Measurements from ENCODE around the gene CDH4.
"Not testable (repeated sequence)": the region's sequence is repeated elsewhere in the genome, so short reads cannot be mapped to it uniquely, and the experiment has no call there.

Gene CDH4

DNA sequence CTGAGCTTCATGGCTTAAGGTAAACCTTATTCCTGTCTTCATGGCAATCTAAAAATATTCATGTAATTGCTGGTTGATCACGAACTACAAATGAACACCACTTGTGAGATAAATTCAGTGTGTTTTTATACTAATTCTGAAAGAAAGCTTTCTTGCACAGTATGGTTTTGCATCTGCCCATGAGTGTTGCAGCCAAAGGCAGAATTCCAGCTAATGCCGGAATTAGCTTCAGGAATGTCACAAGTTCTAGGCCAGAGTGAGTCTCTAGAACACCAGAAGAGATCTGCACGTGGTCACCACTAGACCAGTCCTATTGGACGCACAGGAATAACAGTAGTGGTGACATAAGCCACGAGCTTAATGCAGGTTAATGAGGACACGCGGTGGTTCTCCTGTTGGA lies 223.7 kb downstream of the CDH4 start:
- no peak for DNase-seq

DNA sequence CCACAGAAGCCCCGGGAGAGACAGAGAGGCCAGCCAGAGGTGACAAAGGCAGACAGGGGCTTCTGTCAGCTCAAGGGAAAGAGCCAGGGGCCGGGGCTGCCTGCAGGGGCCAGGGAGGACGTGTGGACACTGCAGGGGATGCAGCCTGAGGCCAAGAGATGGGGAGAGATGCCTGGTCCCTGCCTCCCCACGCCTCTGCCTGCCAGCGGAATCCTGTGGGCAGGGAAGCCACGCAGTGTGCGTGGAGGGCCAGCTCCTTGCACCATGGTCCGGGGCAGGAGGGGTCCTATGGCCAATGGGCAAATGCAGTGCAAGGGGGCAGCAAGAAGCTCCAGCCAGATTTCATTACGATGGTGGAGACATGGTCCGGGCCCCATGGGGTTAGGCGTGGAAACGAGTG lies 224.9 kb downstream of the CDH4 start:
- no peak for DNase-seq

DNA sequence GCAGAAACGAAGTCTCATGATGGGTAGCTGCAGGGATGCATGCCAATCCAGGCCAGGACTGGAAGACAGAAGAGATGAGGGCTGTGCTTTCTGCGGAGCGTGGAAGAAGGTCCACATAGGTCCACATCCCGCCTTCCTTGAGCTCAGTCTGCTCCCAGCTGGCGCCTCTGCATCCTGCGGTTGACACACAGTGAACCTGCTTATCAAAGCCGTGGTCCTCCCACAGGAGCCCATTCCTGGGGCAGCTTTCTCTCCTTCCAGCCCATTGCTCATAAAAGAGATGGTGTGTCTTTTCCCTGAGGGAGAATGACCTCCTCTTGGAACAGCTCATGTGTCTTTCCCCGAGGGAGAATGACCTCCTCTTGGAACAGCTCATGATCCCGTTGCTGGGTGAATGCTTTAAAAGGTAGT lies 225.4 kb downstream of the CDH4 start:
- no peak for DNase-seq

DNA sequence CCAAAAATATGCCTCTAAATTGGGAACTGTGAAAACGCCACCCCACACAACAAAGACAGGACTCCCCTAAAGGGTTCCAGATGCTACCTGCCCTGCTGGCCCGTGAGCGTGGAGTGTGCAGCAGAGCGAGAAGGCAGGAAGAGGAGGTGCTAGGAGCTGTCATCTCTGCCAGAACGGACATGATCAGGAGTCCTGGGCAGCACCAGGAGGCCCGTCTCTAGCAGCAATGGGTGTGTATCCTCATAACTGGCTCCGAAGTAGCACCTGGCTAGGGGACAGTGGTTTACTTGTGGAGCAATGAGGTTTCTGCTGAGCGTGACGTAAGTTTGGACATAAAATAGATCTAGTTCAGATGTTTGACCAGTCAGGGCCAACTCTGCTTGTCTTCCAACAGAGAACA lies 226.0 kb downstream of the CDH4 start:
- no peak for DNase-seq

DNA sequence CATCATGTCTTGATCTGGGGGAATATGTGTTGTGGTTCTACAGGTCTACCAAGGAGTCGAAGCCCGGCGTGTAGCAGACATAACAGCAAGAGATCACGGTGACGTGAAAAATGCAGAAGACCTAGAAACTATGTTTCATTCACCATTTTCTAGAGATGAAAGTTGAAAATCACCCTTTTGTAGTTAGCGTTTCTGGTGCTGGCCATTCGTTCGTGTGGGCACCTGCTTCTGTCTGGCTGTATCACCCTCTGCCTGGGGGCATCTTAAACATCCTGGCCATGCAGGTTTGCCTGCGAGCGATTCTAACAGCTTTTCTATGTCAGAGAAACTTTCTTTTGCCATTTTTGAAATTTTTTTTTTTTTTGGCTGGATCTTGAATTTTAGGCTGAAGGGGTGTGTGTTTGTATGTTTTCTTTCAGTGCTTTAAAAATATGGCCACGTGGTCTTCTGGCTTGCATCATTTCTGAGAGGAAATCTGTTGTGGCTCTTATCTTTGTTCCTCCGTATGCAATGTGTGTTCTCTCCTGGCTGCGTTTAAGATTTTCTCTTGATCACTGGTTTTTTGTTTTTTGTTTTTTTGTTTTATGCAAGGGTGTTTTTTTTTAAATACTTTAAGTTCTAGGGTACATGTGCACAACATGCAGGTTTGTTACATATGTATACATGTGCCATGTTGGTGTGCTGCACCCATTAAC lies 226.7 kb downstream of the CDH4 start:
- no peak for DNase-seq

DNA sequence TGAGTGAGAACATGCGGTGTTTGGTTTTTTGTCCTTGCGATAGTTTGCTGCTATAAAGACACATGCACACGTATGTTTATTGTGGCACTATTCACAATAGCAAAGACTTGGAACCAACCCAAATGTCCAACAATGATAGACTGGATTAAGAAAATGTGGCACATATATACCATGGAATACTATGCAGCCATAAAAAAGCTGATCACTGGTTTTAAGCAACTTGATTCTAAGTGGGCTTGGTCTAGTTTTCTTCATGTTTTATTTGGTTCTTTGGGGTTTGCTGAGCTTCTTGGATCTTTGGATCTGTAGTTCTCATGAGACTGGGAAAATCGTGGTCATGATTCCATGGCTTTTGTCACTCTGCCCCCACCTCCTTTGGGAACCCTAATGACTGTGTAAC lies 227.4 kb downstream of the CDH4 start:
- not testable (repeated sequence) for DNase-seq

- no peak for DNase-seq
Measured at GRCh38 chr20:61480158-61480825, 228.2 kb downstream of the CDH4 start.

DNA sequence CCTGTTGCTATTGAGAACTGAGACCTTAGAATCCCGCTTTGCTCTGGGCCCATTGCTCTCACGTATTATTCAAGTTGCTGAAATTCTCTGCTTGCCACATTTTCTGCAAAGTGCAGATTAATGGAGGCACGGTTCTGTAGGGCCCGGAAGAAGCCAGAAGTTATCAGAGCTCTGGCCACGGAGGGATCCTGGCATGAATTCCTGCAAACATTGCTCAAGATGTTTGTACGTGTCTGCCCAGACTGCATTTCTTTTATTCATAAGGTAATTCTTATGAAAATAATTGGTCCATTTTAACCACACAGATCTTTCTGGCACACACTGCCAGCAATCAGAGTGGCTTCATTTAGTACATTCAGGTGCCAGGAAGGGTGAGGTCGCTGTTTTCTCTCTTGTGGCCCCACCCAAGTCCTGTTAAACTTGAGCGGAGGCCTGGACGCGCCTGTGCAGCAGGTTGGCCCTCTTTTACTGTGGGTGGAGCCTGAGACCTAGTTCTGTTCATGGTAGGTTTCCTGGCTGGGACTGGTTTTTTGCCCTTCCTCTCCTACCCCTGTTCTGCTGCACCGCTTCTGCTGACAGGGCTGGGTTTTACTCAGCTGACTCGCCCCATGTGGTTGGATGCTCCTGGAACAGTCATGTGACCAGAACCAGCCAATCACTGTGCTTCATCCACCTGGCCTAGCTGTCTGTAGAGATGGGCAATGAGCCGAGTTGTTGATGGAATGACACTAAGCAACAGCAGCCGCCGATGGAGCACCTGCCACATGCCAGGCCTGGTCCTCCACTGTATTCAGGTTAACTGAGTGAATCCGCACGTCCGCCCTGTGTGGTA lies 230.2 kb downstream of the CDH4 start:
- peak; percentile 5 for DNase-seq

DNA sequence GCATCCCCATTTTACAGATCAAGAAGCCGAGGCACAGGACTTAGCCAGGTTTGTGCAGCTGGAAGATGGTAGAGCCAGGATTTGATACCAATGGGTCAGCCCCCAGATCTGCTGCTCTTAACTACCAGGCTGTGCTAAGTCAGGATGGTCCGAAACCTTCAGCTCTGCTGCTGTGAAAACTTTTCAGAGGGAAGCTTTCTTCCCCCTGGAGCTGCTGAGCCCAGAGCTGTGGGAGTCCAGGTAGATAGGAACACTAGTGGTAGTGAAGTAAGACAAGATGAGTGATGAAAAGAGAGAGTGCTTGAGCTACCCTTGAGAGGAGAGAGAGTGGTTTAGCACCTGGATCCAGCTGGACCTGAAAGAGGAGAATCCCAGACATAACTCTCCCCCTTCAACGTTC lies 230.8 kb downstream of the CDH4 start:
- no peak for DNase-seq

GRCh38 chr20:61483336-61484067 lies 231.4 kb downstream of the CDH4 start:
- DNase-seq: no peak

- DNase-seq: no peak
Measured at GRCh38 chr20:61486198-61486597, 234.1 kb downstream of the CDH4 start.

GRCh38 chr20:61487346-61487996 lies 235.4 kb downstream of the CDH4 start:
- DNase-seq: no peak

DNA sequence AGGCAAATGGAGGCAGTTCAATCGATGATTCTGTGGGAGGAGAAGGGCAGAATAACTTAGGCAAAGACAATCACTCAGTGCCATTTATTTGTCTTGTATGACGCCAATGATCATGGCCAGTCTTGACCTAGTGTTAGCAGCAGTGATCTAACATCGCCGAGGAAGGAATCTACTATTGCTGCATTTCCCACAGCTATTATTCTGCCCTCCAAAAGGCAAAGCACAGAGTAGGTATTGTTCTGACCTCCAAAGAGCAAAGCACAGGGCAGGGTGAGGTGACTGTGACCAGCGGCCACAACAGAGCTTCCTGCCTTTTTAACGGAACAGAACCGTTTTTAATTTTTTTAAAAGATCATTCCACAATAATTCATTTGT lies 235.9 kb downstream of the CDH4 start:
- no peak for DNase-seq

- DNase-seq: no peak
Measured at GRCh38 chr20:61490721-61491120, 238.7 kb downstream of the CDH4 start.

DNA sequence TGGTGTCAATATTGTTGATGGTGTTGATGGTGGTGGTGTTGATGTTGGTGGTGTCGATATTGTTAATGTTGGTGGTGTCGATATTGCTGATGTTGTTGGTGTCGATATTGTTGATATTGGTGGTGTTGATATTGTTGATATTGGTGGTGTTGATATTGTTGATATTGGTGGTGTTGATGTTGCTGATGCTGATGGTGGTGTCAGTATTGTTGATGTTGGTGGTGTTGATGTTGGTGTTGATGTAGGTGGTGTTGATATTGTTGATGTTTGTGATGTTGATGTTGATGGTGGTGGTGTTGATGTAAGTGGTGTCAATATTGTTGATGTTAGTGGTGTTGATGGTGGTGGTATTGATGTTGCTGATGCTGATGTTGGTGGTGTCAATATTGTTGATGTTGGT lies 240.0 kb downstream of the CDH4 start:
- no peak for DNase-seq

DNA sequence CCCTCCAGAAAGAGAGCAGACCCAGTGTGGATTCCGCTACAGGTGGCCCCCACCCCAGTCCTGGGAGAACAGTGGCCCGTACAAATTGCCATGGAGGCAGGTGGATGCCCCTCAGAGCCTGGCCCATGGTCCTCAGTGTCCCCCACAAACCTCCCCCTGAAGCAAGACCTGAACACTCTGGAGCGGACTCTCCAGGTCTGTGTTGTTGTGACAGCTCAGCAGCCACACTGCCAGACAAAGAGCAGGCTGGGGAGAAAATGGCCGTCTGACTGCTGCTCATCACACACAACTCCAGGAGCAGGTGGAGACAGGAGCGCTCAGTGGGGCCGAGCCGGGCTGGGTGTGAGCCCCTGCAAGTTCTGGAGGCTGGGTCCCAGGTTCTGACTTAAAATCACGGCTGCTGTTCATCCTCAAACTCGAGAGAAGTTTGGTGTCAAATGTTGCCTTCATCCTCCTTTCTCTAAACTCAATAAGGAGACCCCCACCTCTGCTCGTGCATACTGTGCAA lies 241.8 kb downstream of the CDH4 start:
- no peak for DNase-seq

DNA sequence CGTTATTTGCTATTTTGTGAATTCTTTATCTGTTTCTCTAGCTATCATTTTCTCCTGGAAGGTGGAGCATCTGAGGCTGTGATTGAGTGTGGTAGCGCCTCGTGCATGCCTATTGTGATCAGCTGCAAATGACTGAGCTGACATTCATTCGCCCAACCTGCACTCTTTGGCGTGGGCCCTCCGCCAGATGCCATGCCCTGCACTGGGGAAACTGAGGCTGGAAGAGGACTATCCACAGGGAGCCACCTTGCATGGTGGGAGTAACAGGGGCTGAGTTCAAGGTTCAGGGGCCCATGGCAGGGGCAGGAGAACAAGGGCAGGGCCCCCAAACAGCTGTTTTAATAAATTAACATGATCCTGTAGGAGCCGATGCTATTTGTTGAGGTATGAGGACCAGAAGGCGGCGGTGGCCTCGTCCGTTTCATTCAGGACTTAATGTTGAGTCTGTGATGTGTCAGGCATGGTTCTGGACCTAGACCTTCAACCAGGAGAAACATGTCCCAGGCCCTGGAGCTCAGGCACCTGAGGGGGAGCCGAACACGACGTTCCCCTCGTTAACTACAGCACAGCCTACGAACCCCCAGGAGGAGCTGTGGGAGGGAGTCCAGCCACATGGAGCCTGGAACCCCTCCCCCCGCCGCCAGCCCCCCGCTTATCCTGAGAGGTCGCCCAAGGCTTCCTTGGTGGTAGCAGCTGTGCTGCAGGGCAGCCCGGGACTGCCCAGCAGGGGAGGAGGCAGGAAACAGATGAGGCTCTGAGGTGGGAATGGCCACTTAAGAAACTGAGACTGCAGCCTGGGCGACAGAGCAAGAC lies 242.9 kb downstream of the CDH4 start:
- no peak for DNase-seq

DNA sequence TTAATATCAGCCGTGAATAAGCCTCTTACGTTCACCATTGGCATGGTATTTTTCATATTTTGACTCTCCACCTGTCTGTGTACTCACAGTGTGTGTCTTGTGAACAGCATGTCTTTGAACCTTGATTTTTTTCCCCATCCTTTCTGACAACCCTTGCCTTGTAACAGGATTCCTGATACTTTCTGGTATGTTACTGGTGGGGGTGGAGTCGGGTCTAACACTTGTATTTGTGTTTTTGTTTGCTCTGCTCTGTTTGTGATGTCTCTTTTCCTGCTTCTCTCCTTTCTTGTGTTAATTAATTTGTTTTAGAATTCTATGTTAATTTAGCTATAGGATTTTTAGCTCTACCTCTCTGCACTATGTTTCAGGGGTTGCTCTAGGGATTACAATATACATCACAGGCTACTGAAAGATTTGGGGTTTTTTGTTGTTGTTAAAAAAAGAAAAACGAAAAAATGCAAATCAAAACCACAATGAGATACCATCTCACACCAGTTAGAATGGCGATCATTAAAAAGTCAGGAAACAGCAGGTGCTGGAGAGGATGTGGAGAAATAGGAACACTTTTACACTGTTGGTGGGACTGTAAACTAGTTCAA lies 245.1 kb downstream of the CDH4 start:
- no peak for DNase-seq

DNA sequence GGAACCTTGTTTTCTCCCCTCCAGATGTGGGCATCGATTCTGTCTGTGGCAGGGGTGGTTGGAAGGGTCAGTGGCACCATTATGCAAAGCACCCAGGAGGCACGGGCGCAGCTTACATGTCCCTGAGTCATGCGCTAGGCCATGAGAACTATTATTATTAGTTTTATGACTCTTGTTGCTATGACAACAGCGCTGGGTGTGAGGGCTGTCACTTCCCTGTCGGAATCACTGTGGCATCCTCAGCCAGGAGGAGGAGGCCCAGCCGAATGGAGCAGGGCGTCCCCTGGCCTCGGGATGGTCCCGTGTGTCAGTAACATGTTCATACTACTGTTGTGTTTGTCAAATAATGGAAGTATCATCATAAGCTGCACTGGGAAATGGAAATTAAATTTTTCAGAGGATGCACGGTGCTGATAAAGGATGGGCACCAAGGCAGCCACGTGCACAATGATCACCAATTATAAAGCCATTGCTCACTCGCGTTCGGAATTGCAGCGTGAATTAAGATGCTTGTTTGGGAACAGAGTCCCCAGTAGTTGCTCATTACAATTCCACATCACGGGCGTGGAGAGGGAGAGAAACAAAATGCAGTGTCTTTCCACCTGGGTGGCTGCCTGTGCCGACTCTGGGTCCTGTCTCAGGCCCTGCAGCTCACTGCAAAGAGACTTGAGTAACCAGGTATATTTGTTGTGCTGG lies 247.9 kb downstream of the CDH4 start:
- no peak for DNase-seq

DNA sequence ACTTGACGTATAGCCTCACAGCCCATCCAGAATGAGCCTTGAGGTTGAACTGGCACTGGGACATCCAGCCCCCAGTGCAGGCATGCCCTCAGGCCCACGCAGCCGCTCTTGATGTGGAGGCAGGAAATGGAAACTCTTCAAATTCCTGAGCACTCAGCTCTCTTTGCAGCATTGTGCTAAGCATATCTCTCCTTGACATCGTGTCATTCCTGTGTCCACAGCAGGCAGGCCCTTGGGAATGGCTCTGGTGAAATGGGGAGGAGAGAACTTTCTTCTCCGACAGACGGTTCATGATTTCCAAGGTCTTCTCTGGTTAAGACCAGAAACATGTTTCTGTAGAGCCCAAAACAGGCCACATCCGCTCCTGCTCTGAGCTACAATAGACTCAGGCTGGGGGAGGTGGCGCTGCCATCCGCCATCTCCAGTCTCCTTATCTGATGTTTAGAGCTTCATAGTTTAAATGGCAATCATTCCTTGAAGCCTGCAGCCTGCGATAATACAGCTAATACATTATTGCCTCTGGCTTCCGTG lies 248.8 kb downstream of the CDH4 start:
- DNase-seq: peak; percentile 35
